NCI-H1048 (cell line): ENCODE results near the gene FAM120A.
A peak's percentile ranks its signal among the peaks of the same experiment; 100 is the strongest.
"Not testable (repeated sequence)": the region's sequence is repeated elsewhere in the genome, so short reads cannot be mapped to it uniquely, and the experiment has no call there.

Experiments used
- DNase-seq: peaks from one replicate; lab custom pipeline; 2025; lab: John Stamatoyannopoulos, UW

Gene FAM120A

GRCh38 chr9:93450945-93451815 is at the start of gene FAM120A:
Gene FAM120A, plus strand, starts transcription at chr9:93451685. Its CDS starts 231 bp downstream, at chr9:93451916.
- DNase-seq = peak; percentile 68

- DNase-seq = no peak
These were observed 45.1 kb upstream of the FAM120A start for GRCh38 chr9:93406371-93406770.

GRCh38 chr9:93413530-93413929 is 38.0 kb upstream of the FAM120A start:
- no peak for DNase-seq

DNA sequence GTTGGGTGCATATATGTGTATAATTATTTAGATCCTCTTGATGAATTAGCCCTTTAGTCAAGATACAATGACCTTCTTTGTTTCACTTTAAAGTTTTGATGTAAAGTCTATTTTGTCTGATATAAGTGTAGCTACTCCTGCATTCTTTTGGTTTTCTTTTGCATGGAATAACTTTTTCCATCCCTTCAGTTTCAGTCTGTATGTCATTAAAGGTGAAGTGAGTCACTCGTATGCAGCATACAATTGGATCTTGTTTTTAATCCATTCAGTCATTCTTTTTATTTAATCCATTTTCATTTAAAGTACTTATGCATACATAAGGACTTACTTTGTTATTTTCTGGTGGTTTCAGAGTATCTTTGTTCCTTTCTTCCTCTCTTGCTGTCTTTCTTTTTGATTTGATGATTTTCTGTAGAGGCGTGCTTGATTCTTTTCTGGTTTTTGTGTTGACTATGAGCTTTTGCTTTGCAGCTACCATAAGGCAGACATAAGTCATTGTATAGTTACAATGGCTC is 36.3 kb upstream of the FAM120A start:
- DNase-seq = no peak

DNA sequence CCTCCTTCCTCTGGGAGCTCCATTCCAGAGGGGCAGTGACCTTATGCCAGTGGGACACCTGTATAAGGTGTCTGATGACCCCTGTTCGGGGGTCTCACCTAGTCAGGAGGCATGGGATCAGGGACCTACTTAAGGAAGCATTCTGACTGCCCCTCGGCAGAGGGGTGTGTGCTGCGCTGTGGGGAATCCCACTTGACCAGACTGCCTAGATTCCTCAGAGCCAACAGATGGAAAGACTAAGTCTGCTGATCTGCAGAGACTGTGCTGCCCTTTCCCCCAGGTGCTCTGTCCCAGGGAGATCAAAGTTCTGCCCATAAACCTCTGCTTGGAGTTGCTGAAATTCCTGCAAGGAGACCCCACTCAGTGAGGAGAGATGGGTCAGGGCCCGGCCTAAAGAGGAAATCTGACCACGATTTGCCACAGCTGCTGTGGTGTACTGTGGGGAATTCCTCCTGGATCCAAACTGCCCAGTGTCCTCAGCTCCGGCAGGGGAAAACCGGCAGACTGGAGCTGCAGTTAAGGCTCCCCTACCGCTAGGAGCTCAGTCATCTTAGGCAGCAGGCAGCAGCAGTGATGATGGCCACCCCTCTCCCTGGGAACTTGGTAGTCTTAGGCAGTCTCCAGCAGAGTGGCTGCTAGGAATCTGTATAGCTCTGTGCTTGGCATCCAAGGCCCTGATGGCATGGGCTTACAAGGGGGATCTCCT is 34.8 kb upstream of the FAM120A start:
- no peak for DNase-seq

- DNase-seq = no peak
These were observed 33.9 kb upstream of the FAM120A start for GRCh38 chr9:93417538-93417937.

GRCh38 chr9:93419023-93419422 is 32.5 kb upstream of the FAM120A start:
- DNase-seq = no peak

DNA sequence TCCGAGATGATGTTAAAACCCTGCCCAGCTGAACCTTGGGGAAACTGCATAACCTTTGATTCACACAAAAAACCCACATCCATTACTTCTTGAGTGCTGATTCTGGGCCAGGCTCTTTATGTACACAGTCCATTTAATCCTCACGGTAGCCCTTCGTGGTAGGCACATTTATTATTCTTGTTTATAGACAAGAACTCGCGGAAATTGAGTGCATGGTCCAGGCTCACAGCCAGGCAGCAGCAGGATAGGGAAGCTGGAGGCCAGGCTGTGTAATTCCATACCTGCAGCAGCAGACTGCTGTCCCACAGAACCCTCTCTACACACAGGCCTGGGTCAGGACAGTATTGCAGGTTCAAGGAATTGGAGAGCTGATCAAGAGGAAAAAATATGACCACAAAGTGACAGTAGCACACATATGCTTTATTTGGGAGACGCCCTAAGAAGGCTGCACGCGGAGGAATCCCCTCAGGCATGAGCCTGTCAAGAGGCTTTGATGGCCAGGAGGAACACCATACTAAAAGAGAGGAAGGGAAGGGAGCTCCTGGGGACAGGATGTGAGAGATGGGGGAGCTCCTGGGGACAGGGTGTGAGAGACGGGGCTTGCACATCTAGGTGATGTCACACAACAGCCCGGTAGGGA is 28.4 kb upstream of the FAM120A start:
- no peak for DNase-seq

- no peak for DNase-seq
These were observed 23.7 kb upstream of the FAM120A start for GRCh38 chr9:93427655-93428379.

GRCh38 chr9:93431539-93432105 is 19.9 kb upstream of the FAM120A start:
- no peak for DNase-seq

DNA sequence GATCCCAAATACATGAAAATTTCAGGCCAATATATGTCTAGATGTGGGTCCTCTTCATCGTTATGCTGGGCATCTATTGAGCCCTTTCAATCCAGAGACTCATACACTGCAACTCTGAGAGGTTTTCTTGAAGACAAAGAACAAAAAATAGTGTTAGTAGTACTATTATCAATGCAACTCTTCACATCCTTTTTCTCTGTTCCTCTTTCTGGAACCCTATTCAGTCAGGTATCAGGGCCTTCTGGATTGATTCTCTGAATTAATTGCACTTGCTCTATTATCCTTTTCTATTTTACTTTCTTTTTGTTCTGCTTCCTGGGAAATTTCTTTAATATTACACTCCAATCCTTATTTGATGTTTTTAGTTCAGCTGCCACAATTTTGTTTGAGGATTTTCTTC is 18.5 kb upstream of the FAM120A start:
- DNase-seq = no peak

- DNase-seq = no peak
These were observed 17.4 kb upstream of the FAM120A start for GRCh38 chr9:93434056-93434455.

GRCh38 chr9:93435386-93435785 is 16.1 kb upstream of the FAM120A start:
- DNase-seq = no peak

- no peak for DNase-seq
These were observed 15.3 kb upstream of the FAM120A start for GRCh38 chr9:93436218-93436617.

DNA sequence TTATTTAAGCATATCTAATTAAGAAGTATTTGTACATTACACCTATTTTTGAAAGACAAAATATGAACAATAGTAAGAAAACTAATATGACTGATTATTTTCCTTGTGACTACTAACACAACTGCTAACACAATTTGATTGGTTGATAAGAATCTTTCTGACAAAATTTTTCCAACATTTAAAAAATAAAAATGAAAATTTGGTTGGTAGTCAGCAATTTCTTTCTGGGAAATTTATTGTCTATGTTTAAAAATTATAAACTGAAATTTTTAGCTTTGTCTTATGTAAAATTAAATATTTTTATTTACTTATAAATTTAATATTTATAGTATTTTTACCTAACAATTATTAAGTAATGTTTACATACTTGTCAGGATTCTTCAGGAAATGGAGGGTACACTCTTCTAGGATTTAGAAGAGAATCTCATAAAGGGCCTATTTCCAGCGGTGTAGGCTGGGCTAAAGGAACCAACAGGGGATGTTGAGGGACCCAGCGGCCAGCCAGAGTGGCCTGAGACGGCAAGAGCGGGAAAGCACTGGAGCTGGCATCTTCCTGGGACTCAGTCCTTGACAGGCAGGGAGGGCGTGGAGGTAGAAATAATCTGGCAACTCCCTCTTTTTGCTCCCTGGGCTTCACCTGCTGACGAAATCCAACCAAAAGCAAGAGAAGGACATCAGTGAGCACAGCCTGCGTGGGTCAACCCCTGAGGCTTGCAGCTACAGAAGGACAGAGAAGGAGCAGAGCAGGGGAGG is 14.7 kb upstream of the FAM120A start:
- no peak for DNase-seq

GRCh38 chr9:93437996-93438395 is 13.5 kb upstream of the FAM120A start:
- DNase-seq = no peak

DNA sequence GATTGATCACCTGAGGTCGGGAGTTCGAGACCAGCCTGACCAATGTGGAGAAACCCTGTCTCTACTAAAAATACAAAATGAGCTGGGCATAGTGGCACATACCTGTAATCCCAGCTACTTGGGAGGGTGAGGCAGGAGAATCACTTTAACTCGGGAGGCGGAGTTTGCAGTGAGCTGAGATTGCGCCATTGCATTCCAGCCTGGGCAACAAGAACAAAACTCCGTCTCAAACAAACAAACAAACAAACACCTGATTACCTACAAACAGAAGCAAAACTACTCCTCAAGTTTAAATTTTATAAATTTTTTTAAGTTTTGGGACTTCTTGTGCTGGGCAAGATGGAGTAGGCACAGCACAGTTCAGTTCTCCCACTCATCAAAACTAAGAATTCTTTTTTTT is 12.2 kb upstream of the FAM120A start:
- not testable (repeated sequence) for DNase-seq

DNA sequence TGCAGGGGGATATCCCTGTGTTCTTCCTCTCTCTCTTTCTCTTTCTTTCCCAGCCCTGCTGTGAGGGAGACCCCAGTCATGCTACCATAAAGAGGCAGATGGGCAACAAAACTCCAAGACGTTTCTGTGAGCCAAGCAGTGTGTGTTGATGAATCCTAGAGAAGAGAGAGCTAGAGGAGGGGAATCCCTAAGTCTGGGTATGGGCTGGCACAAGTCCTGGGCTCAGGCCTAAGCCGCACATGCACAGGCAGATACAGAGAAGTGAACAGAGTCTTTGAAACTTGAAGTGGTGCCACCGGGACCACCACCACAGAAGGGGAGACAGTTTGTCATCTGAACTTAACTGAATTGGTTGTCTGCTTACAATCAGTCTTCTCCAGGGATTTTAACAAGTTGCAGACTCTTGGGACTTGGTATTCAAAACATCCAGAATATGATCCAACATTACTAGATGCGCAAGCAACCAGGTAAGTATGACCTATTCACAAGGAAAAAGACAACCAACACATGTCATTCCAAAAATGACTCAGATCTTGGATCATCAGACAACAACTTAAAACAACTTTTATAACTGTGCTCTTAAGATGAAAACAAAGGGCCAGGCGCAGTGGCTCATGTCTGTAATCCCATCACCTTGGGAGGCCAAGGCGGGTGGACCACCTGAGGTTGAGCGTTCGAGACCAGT is 10.4 kb upstream of the FAM120A start:
- no peak for DNase-seq

DNA sequence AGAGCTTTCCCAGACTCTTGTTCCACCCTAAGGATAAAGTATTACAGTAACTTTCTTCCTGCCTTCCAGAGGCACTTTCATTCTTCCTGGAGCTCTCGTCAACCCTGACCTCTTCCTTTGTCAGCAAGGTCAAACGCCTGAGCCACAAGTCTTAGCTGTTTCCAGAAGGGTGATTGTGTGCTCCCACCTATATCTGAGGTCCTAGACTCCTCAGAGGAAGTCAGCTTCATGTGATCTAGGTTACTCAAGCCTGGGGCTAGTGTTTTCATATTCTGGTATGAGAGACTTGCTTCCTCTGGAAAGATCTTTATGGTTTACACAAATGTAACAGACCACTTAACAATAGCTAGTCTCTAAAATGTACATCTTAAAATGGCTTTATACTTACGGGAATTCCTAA is 5.4 kb upstream of the FAM120A start:
- no peak for DNase-seq

GRCh38 chr9:93447655-93448054 is 3.8 kb upstream of the FAM120A start:
- DNase-seq = no peak
